Ovary (tissue), 9 donors: ENCODE measurements around the gene MRAP2. TPM values are rescaled to one million over a fixed set of nuclear protein-coding genes. Genes with fewer than 3 reads are reported as not detected.

Experiments used
- DNase-seq, 5 donors: peaks; one replicate each; pipeline ENCODE4 v3.0.0-alpha.2; 2019 to 2020
- H3K27ac ChIP-seq, 2 donors: fragments of 200-600 bp; one replicate each; pipeline versions ENCODE4 v1.5.1 to v1.8.0; 2019 to 2022
- H3K27me3 ChIP-seq: fragments of 200-600 bp; one replicate; pipeline ENCODE4 v1.8.0; 2022
- H3K36me3 ChIP-seq: fragments of 200-600 bp; sonication (generic); one replicate; pipeline ENCODE4 v1.5.1; 2019
- H3K4me1 ChIP-seq: one replicate; pipeline ENCODE4 v1.8.1; 2013; ENCODE audit warnings: mild to moderate bottlenecking, moderate library complexity; ENCODE audit not compliant: insufficient read depth
- H3K4me3 ChIP-seq: fragments of 200-600 bp; sonication (generic); one replicate; pipeline ENCODE4 v1.5.1; 2017
- H3K9me3 ChIP-seq, 2 donors: fragments of 200-600 bp in 1 of 2; sonication (generic) in 1 of 2; one replicate each; pipeline versions ENCODE4 v1.5.1 to v1.8.1; 2013 to 2019; ENCODE audit warnings: mild to moderate bottlenecking in 1 of 2, moderate library complexity in 1 of 2
- CTCF ChIP-seq, 3 donors: fragments of 450-650 bp in 2 of 3; fragments of 200-600 bp in 1 of 3; IDR thresholded peaks; one replicate each; pipeline versions ENCODE4 v1.5.1 to v1.8.0; 2016 to 2022; ENCODE audit warnings: antibody characterized with exemption in 3 of 3, mild to moderate bottlenecking in 1 of 3
- EP300 ChIP-seq: sonication (generic); formaldehyde crosslinking; IDR thresholded peaks from one replicate; pipeline ENCODE4 v1.6.1; 2017; ENCODE audit warnings: antibody characterized with exemption
- POLR2A ChIP-seq: fragments of 450-650 bp; IDR thresholded peaks from one replicate; pipeline ENCODE4 v1.6.1; 2017; ENCODE audit warnings: antibody characterized with exemption, mild to moderate bottlenecking, moderate library complexity
- intact Hi-C, 4 donors: fragments of 100-400 bp; cut with DNase I; formaldehyde crosslinking; loops; one replicate each; pipeline versions ENCODE4 v1.11.0 to v1.15.1; 2022 to 2023
- polyA plus RNA-seq, 2 donors: library from polyadenylated mRNA; stranded (reverse); fragments of 200-250 nt in 1 of 2; fragments of 350-450 nt in 1 of 2; fragmentation: Illumina TruSeq in 1 of 2; extraction: RNeasy Lipid Tissue Mini Kit (QIAGEN cat#74804) in 1 of 2; gene quantifications; one replicate each; pipeline ENCODE4 v1.2.3, GENCODE V29; 2013 to 2014
- total RNA-seq, 7 donors: library from RNA; depleted of rRNA in 2 of 7; stranded (reverse); fragments of >200 nt in 2 of 7; fragmentation: NEBNext Ultra II Directional in 3 of 7; extraction: Animal tissue kit (Norgen Biotek cat#: 25700) in 3 of 7; gene quantifications; one replicate each; pipeline versions ENCODE4 v1.1.0 to v1.2.4, GENCODE V29; 2016 to 2023
- donor health status: DM: no; HTN: no; CAD: no; lungs with moderate emphysema.
- donor health status: DM: no; HTN: no; CAD: no.
- donor health status: Bipolar disorder and iron deficiency.
- donor health status: DM: yes; HTN: yes; CAD: no.
- donor health status: DM: no; HTN: no; CAD: no.
- donor health status: DM: yes; HTN: yes; CAD: no.

Gene MRAP2
- total and polyA plus RNA-seq, 9 donors, result 0.20 to 4.7 (median 1.2) TPM

GRCh38 chr6:84139311-84139710 is 105.7 kb downstream of the MRAP2 start:
- Histone ChIP-seq H3K27me3 (no peaks in the 10 kb centered on the region), H3K4me1 (no peaks in the 10 kb centered on the region), H3K9me3 (no peaks in the 10 kb centered on the region), H3K27ac (no peak overlapping the region), H3K4me3 (no peak overlapping the region), H3K36me3 (no peaks in the 10 kb centered on the region)
- DNase-seq, result no peak
- TF ChIP-seq EP300, result no peak
- TF ChIP-seq POLR2A, result no peak
- TF ChIP-seq CTCF (IDR thresholded peaks at IDR 0.05), result no peak
- intact Hi-C loops, result loop anchor here in 1 of 4 donors (5.0 kb wide), 1 partner anchor 288 kb away; no protein-coding TSS in a partner anchor

Other genes starting within 250 kb of the MRAP2 start
- gene RIPPLY2, start 180.4 kb upstream of the MRAP2 start, total RNA-seq, result under 1 TPM in 3 of 7 donors, not detected in 4; 0.22 to 0.40 (median 0.23) TPM
- under 1 TPM; 0.24 to 0.40 TPM for gene RIPPLY2, start 180.4 kb upstream of the MRAP2 start, polyA plus RNA-seq
- 10 to 100 TPM in 2 of 7 donors, 1 to 10 TPM in 5; 2.0 to 12.2 (median 9.1) TPM for gene CYB5R4, start 174.1 kb upstream of the MRAP2 start, total RNA-seq
- gene CYB5R4, start 174.1 kb upstream of the MRAP2 start, polyA plus RNA-seq, result 1 to 10 TPM; 3.8 to 4.8 TPM
- 10 to 100 TPM in 3 of 7 donors, 1 to 10 TPM in 4; 8.3 to 16.8 (median 9.7) TPM for gene CEP162, start 193.9 kb downstream of the MRAP2 start, total RNA-seq
- 1 to 10 TPM; 5.3 to 6.4 TPM for gene CEP162, start 193.9 kb downstream of the MRAP2 start, polyA plus RNA-seq